IMR-90 (cell line): ENCODE measurements around the gene PINLYP. TPM values are rescaled to one million over a fixed set of nuclear protein-coding genes. Genes with fewer than 3 reads are reported as not detected.

Source experiments
- ATAC-seq: fragments of 200-7000 bp; cut with Tn5 transposase; 2 replicates; pipeline ENCODE4 v1.9.1; 2020; ENCODE audit warnings: low read depth, mild to moderate bottlenecking, moderate library complexity
- BruUV-seq: library from RNA; stranded (reverse); fragments of 400-500 nt; replicated peaks from 2 replicates; lab custom pipeline; 2021; lab: Mats Ljungman, UMichigan
- CTCF ChIA-PET: fragments of 300-600 bp; formaldehyde crosslinking; extraction: SDS; loops from one replicate; lab custom pipeline; 2021; ENCODE audit warnings: antibody characterized with exemption; lab: Yijun Ruan, JAX
- POLR2A ChIA-PET: fragments of 300-600 bp; sonication (Branson Sonifier 250); formaldehyde crosslinking; loops from one replicate; lab custom pipeline; 2022; ENCODE audit warnings: antibody characterized with exemption; ENCODE audit not compliant: unreplicated experiment; lab: Charles Lee
- DNase-seq: peaks from one replicate; pipeline ENCODE4 v3.0.0; 2013
- H2AFZ ChIP-seq: replicated peaks from 2 replicates; pipeline ENCODE3; 2013; ENCODE audit warnings: low read length, mild to moderate bottlenecking; ENCODE audit not compliant: poor library complexity
- H2AK5ac ChIP-seq: 2 replicates; pipeline ENCODE4 v1.6.1; 2013; ENCODE audit warnings: low read depth, low read length, inconsistent platforms
- H2AK9ac ChIP-seq: replicated peaks from 2 replicates; pipeline ENCODE3; 2013; ENCODE audit warnings: mild to moderate bottlenecking, low read depth, low read length, moderate library complexity; ENCODE audit not compliant: poor library complexity
- H2BK120ac ChIP-seq: 2 replicates; pipeline ENCODE4 v1.6.1; 2013; ENCODE audit warnings: low read depth, low read length, inconsistent platforms
- H2BK15ac ChIP-seq: 3 replicates; pipeline ENCODE4 v1.6.1; 2013; ENCODE audit warnings: low read depth, low read length, inconsistent platforms
- H2BK20ac ChIP-seq: 2 replicates; pipeline ENCODE4 v1.6.1; 2013; ENCODE audit warnings: low read depth, mild to moderate bottlenecking, inconsistent platforms, low read length, moderate library complexity
- H2BK5ac ChIP-seq: 2 replicates; pipeline ENCODE4 v1.6.1; 2013; ENCODE audit warnings: mild to moderate bottlenecking, low read depth, low read length, inconsistent platforms; ENCODE audit not compliant: poor library complexity, severe bottlenecking
- H3K14ac ChIP-seq: replicated peaks from 2 replicates; pipeline ENCODE4 v1.6.1; 2013; ENCODE audit warnings: low read depth, low read length, inconsistent platforms
- H3K18ac ChIP-seq: 2 replicates; pipeline ENCODE4 v1.6.1; 2013; ENCODE audit warnings: low read depth, low read length, control low read depth
- H3K23ac ChIP-seq: 2 replicates; pipeline ENCODE4 v1.6.1; 2013; ENCODE audit warnings: low read depth, low read length, inconsistent platforms
- H3K27ac ChIP-seq: 2 replicates; pipeline ENCODE4 v1.5.1; 2013; ENCODE audit warnings: mild to moderate bottlenecking, control low read depth, low read length; ENCODE audit not compliant: insufficient read depth
- H3K27me3 ChIP-seq: 2 replicates; pipeline ENCODE4 v1.6.1; 2013; ENCODE audit warnings: low read length; ENCODE audit not compliant: control insufficient read depth, insufficient read depth
- H3K36me3 ChIP-seq: 2 replicates; pipeline ENCODE4 v1.6.1; 2013; ENCODE audit warnings: low read length, mixed read lengths; ENCODE audit not compliant: control insufficient read depth, insufficient read depth
- H3K4ac ChIP-seq: 2 replicates; pipeline ENCODE4 v1.6.1; 2013; ENCODE audit warnings: low read depth, low read length, inconsistent platforms
- H3K4me1 ChIP-seq: 2 replicates; pipeline ENCODE4 v1.6.1; 2013; ENCODE audit warnings: low read length, mixed read lengths; ENCODE audit not compliant: control insufficient read depth, insufficient read depth
- H3K4me2 ChIP-seq: 2 replicates; pipeline ENCODE4 v1.6.1; 2013; ENCODE audit warnings: low read depth, mild to moderate bottlenecking, control low read depth, low read length, moderate library complexity
- H3K4me3 ChIP-seq: 2 replicates; pipeline ENCODE4 v1.5.1; 2013; ENCODE audit warnings: low read depth, mild to moderate bottlenecking, control low read depth, low read length, moderate library complexity; ENCODE audit not compliant: insufficient read depth
- H3K56ac ChIP-seq: 2 replicates; pipeline ENCODE4 v1.6.1; 2013; ENCODE audit warnings: low read length, inconsistent platforms; ENCODE audit not compliant: insufficient read depth; ENCODE audit errors: extremely low read depth
- H3K79me1 ChIP-seq, 2 experiments: 2 replicates each; pipeline ENCODE4 v1.6.1; 2013; ENCODE audit warnings: low read length in 2 of 2, inconsistent platforms in 1 of 2, low read depth in 1 of 2
- H3K9ac ChIP-seq: 2 replicates; pipeline ENCODE4 v1.6.1; 2013; ENCODE audit warnings: low read depth, low read length, control low read depth
- H3K9me1 ChIP-seq: 2 replicates; pipeline ENCODE4 v1.6.1; 2013; ENCODE audit warnings: low read length, inconsistent platforms; ENCODE audit not compliant: insufficient read depth
- H3K9me3 ChIP-seq: 2 replicates; pipeline ENCODE4 v1.6.1; 2013; ENCODE audit warnings: low read length; ENCODE audit not compliant: control insufficient read depth, insufficient read depth
- H4K20me1 ChIP-seq: 2 replicates; pipeline ENCODE4 v1.6.1; 2013; ENCODE audit warnings: low read length, inconsistent platforms; ENCODE audit not compliant: insufficient read depth
- H4K5ac ChIP-seq: 2 replicates; pipeline ENCODE4 v1.6.1; 2013; ENCODE audit warnings: mild to moderate bottlenecking, low read depth, low read length, control low read depth
- H4K8ac ChIP-seq, 2 experiments: 2 replicates each; pipeline ENCODE4 v1.6.1; 2013; ENCODE audit warnings: low read depth in 2 of 2, low read length in 2 of 2, control low read depth in 1 of 2, inconsistent platforms in 1 of 2
- H4K91ac ChIP-seq: 2 replicates; pipeline ENCODE4 v1.6.1; 2013; ENCODE audit warnings: low read depth, low read length, inconsistent platforms; ENCODE audit not compliant: insufficient read depth
- NFE2L2 ChIP-seq: fragments of 150-350 bp; IDR thresholded peaks from 2 replicates; pipeline ENCODE4 v1.6.1; 2016; ENCODE audit warnings: low read depth, mild to moderate bottlenecking, low read length
- RAD21 ChIP-seq: IDR thresholded peaks from 2 replicates; pipeline ENCODE4 v1.6.1; 2012; ENCODE audit warnings: low read length, improper control_type of control experiment
- WGBS, 2 experiments: methylation state at CpG; one replicate each; pipeline versions ENCODE4 v1.1.5 to v1.1.7; 2013; ENCODE audit warnings: missing lambda C conversion rate in 2 of 2; ENCODE audit not compliant: insufficient read length in 1 of 2; ENCODE audit errors: extremely low coverage in 2 of 2; 5-methylcytosine and 5-hydroxymethylcytosine counted together
- dilution Hi-C: fragments of 300-500 bp; cut with HindIII; formaldehyde crosslinking; loops from one replicate; pipeline ENCODE4 v1.14.3; 2018; ENCODE audit warnings: low sequenced_read_pairs; ENCODE audit not compliant: unreplicated experiment
- in situ Hi-C: fragments of 300-500 bp; cut with MboI; formaldehyde crosslinking; loops from 3 replicates; pipeline ENCODE4 v1.14.3; 2019; ENCODE audit warnings: low sequenced_read_pairs, inconsistent platforms, mixed read lengths
- intact Hi-C: fragments of 100-400 bp; cut with micrococcal nuclease; formaldehyde crosslinking; loops from 2 replicates; pipeline ENCODE4 v1.10.0; 2022
- polyA plus RNA-seq, 3 experiments: library from polyadenylated mRNA; depleted of rRNA; stranded (reverse); fragments of >200 nt; gene quantifications; 2 replicates each; pipeline ENCODE4 v1.2.3, GENCODE V29; 2012; ENCODE audit warnings: low replicate concordance in 1 of 3
- total RNA-seq: library from RNA; depleted of rRNA; stranded (reverse); fragments of >200 nt; gene quantifications from 2 replicates; pipeline ENCODE4 v1.2.3, GENCODE V29; 2012

Gene PINLYP
- total and polyA plus RNA-seq, 2 of the 4 experiments (the other 2 are of a cell fraction): 0.54 to 1.4 TPM

DNA sequence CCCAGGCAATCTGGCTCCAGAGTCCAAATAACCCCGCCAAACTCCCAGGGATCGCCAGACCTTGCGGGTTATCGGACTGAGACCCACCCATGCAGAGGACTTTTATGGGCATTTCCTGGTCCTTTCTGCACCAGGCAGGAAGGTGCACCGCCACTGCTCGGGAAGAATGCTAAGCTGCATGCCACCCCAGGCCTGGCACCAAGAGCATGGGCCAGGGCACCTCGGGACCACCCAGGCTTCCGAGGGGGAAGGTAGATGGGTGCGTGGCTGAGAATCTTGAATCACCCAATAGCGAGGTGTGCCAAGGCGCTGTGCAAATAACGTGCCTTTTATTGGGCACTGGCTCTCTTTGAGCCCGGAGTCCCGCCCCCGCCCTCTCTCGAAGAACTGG, 43.0 kb upstream of the PINLYP start:
- H2BK120ac ChIP-seq: peak overlapping the region; percentile 66
- intact Hi-C loops (no loop called here), dilution Hi-C loops (no loop called here), in situ Hi-C loops (no loop called here)
- H3K4me2 ChIP-seq: peak overlapping the region; percentile 87
- no TSS peak for BruUV-seq
- peak overlapping the region; percentile 50 for H3K27ac ChIP-seq
- H2BK20ac ChIP-seq: no peak overlapping the region
- H4K91ac ChIP-seq: peak overlapping the region; percentile 49
- peaks cover 6% of the 10 kb centered on the region for H3K4me1 ChIP-seq
- peak overlapping the region; percentile 63 for H3K23ac ChIP-seq
- WGBS, 2 experiments: 12% methylated on average over 3 of the region's 16 CpGs; no CpG with 5 or more reads in 1 of the 2 experiments
- H3K18ac ChIP-seq: peak overlapping the region; percentile 12; the same call in 1 of the 2 replicates
- peak overlapping the region; percentile 58 for H3K9ac ChIP-seq
- H4K20me1 ChIP-seq: peaks cover 5% of the 10 kb centered on the region
- ChIA-PET POLR2A (interaction anchor here (0.6 kb wide), 1 partner anchor 64 kb away, joined by 8 read pairs; no protein-coding TSS in a partner anchor), CTCF (interaction anchor here (0.6 kb wide), 1 partner anchor 183 kb away, joined by 3 read pairs; no protein-coding TSS in a partner anchor)
- no peak for TF ChIP-seq RAD21
- TF ChIP-seq NFE2L2: no peak
- no peak for DNase-seq
- H4K8ac ChIP-seq: peak overlapping the region; percentile 84 to 95
- H3K4me3 ChIP-seq: peak overlapping the region; percentile 55
- peak overlapping the region; percentile 91 for H3K4ac ChIP-seq
- H2AFZ ChIP-seq: peak overlapping the region; percentile 87
- H3K36me3 ChIP-seq: no peaks in the 10 kb centered on the region
- H3K9me1 ChIP-seq: peaks cover 12% of the 10 kb centered on the region; the same call in 1 of the 2 replicates
- H3K27me3 ChIP-seq: no peaks in the 10 kb centered on the region
- peak; percentile 0 for ATAC-seq
- peaks cover 0 to 10% of the 10 kb centered on the region in 2 experiments; a peak in 2 of 4 replicates for H3K79me1 ChIP-seq
- H2BK15ac ChIP-seq: peak overlapping the region; percentile 39; the same call in 1 of the 3 replicates
- H4K5ac ChIP-seq: peak overlapping the region; percentile 89
- peak overlapping the region; percentile 71 for H3K14ac ChIP-seq
- peak overlapping the region; percentile 72 for H2AK5ac ChIP-seq
- H3K9me3 ChIP-seq: no peaks in the 10 kb centered on the region
- H2BK5ac ChIP-seq: peak overlapping the region; percentile 67
- H3K56ac ChIP-seq: peak overlapping the region; percentile 84
- H2AK9ac ChIP-seq: peak overlapping the region; percentile 97
